ENCODE results near the gene SLC38A8. TPM values are rescaled to one million over a fixed set of nuclear protein-coding genes. Genes with fewer than 3 reads are reported as not detected.

Gene SLC38A8
- total RNA-seq, 1 experiment from 2014 or later: 0.35 TPM

- Histone ChIP-seq H4K20me1 (ENCODE audit: control insufficient read depth, insufficient read depth, insufficient read length) (peaks cover 2% of the 10 kb centered on the region), H3K56ac (ENCODE audit: insufficient read length, low read depth, low read length) (no peak overlapping the region), H2BK15ac (ENCODE audit: low read depth, low read length) (no peak overlapping the region), H2BK12ac (ENCODE audit: insufficient read length, low read depth, low read length) (no peak overlapping the region), H3K4me1 (ENCODE audit: insufficient read depth, low read length) (no peaks in the 10 kb centered on the region), H2BK120ac (ENCODE audit: low read depth, low read length, poor library complexity, severe bottlenecking) (no peak overlapping the region), H4K5ac (ENCODE audit: insufficient read length, low read depth, low read length) (no peak overlapping the region), H2BK20ac (ENCODE audit: low read depth, low read length, poor library complexity, severe bottlenecking) (no peak overlapping the region), H4K91ac (ENCODE audit: insufficient read length, low read depth, low read length) (no peak overlapping the region), H3K79me1 (ENCODE audit: insufficient read depth, low read depth, low read length, poor library complexity, severe bottlenecking) (no peaks in the 10 kb centered on the region), H3K79me2 (ENCODE audit: insufficient read depth, low read length) (no peaks in the 10 kb centered on the region), H3K27me3 (ENCODE audit: insufficient read depth, low read length) (no peaks in the 10 kb centered on the region), H2AFZ (ENCODE audit: low read length) (no peak overlapping the region), H3K23ac (ENCODE audit: insufficient read length, low read depth, low read length) (no peak overlapping the region), H3K23me2 (ENCODE audit: insufficient read length, low read depth, low read length, poor library complexity, severe bottlenecking) (no peaks in the 10 kb centered on the region), H3K9ac (ENCODE audit: extremely low read depth, insufficient read length, low read length) (no peak overlapping the region), H3K4ac (ENCODE audit: low read depth, low read length) (no peak overlapping the region), H4K8ac (replicated peaks; ENCODE audit: insufficient read length, low read depth, low read length) (no peak overlapping the region), H2BK5ac (ENCODE audit: insufficient read length, low read length) (no peak overlapping the region), H3K4me2 (ENCODE audit: insufficient read depth, insufficient read length, low read length) (no peak overlapping the region), H3K14ac (ENCODE audit: insufficient read depth, low read length) (no peak overlapping the region; the same call in 1 of the 2 replicates), H2AK5ac (ENCODE audit: insufficient read length, low read length) (no peak overlapping the region), H3K9me3 (ENCODE audit: control insufficient read depth, low read depth, low read length) (no peaks in the 10 kb centered on the region), H3K27ac (ENCODE audit: insufficient read length, low read depth, low read length) (no peak overlapping the region), H3T11ph (ENCODE audit: low read length) (no peak overlapping the region), H3K18ac (ENCODE audit: insufficient read length, low read depth, low read length) (no peak overlapping the region)
- no CpG with 5 or more reads among the region's 15 CpGs for WGBS (ENCODE audit: extremely low coverage, insufficient read length, low lambda C conversion rate)
- no peak for DNase-seq
- H3K27me3 Mint-ChIP-seq (ENCODE audit: low read depth): no peaks in the 10 kb centered on the region
- H3K4me3 Mint-ChIP-seq: no peak overlapping the region
- no peak for TF ChIP-seq CTCF (conservative IDR thresholded peaks at IDR 0.05)
- H3K9me3 Mint-ChIP-seq: no peaks in the 10 kb centered on the region
- H3K27ac Mint-ChIP-seq: peak overlapping the region in 1 of 3 experiments; percentile 10; a peak in 1 of 7 replicates
- no peaks in the 10 kb centered on the region for H3K4me1 Mint-ChIP-seq
- peaks cover 7 to 81% (median 64%) of the 10 kb centered on the region in 3 experiments; a peak in 6 of 7 replicates for H3K36me3 Mint-ChIP-seq (ENCODE audit: insufficient read depth in 1 of 3, low read depth in 3 of 3)
Observed at GRCh38 chr16:84088695-84089395, 46.2 kb upstream of the SLC38A8 start.
